ENCODE data around the gene TNRC6A. TPM values are rescaled to one million over a fixed set of nuclear protein-coding genes. Genes with fewer than 3 reads are reported as not detected.
"Not testable (repeated sequence)": the region's sequence is repeated elsewhere in the genome, so short reads cannot be mapped to it uniquely, and the experiment has no call there.

TNRC6A gene
- total RNA-seq, 2 experiments from 2014 or later, result 38.1 to 60.3 TPM

GRCh38 chr16:24748242-24748641 lies 18.8 kb downstream of the TNRC6A start:
- peaks cover 25% of the 10 kb centered on the region for H4K20me1 ChIP-seq (ENCODE audit: insufficient read depth, low read length)
- ChIA-PET POLR2A (no interaction called here), CTCF (ENCODE audit: unreplicated experiment) (no interaction called here)
- H3K4me1 ChIP-seq (ENCODE audit: insufficient read depth, low read length, poor library complexity, severe bottlenecking), result peaks cover 6% of the 10 kb centered on the region
- no peak for DNase-seq (ENCODE audit: low spot score)
- peaks cover 70% of the 10 kb centered on the region for H3K36me3 ChIP-seq (ENCODE audit: insufficient read depth, low read length)
- no peak overlapping the region for H3K4me3 ChIP-seq (ENCODE audit: low read depth, low read length, poor library complexity, severe bottlenecking)
- BruUV-seq (replicated peaks), result no TSS peak
- intact Hi-C loops (cut with micrococcal nuclease; ENCODE audit: unreplicated experiment), result no loop called here
- H3K9me3 ChIP-seq (ENCODE audit: low read length), result no peaks in the 10 kb centered on the region
- H3K27ac ChIP-seq (ENCODE audit: low read depth, low read length, poor library complexity, severe bottlenecking), result no peak overlapping the region
- no peak overlapping the region for H2AFZ ChIP-seq (ENCODE audit: low read length)
- H3K4me2 ChIP-seq (ENCODE audit: low read length), result no peak overlapping the region
- H3K9me2 ChIP-seq (ENCODE audit: insufficient read depth, low read length), result no peaks in the 10 kb centered on the region
- TF ChIP-seq EZH2phosphoT487 (IDR thresholded peaks at IDR 0.05; ENCODE audit: borderline replicate concordance, low read depth, low read length) (no peak), CTCF (conservative IDR thresholded peaks at IDR 0.05; ENCODE audit: low read length) (no peak)
- H3K79me2 ChIP-seq (ENCODE audit: insufficient read depth, low read depth, low read length), result peaks cover 97% of the 10 kb centered on the region

- H4K20me1 ChIP-seq (ENCODE audit: insufficient read depth, low read length), result peaks cover 19% of the 10 kb centered on the region
These were observed 19.9 kb downstream of the TNRC6A start for GRCh38 chr16:24749310-24749709.

GRCh38 chr16:24749872-24750271 lies 20.4 kb downstream of the TNRC6A start:
- POLR2A ChIA-PET, result interaction anchor here (0.5 to 1.0 kb wide), 3 partner anchors 14 to 208 kb away, joined by 3 read pairs; no protein-coding TSS in a partner anchor
- H3K4me1 ChIP-seq (ENCODE audit: insufficient read depth, low read length, poor library complexity, severe bottlenecking); H3K9me3 ChIP-seq (ENCODE audit: low read length): not testable (repeated sequence)

More at GRCh38 chr16:24749310-24749709, 19.9 kb downstream of the TNRC6A start:
- DNase-seq (ENCODE audit: low spot score), result no peak
- CTCF ChIA-PET (ENCODE audit: unreplicated experiment), result no interaction called here
- H3K79me2 ChIP-seq (ENCODE audit: insufficient read depth, low read depth, low read length), result peaks cover 97% of the 10 kb centered on the region
- POLR2A ChIA-PET, result interaction anchor here (0.6 kb wide), 1 partner anchor 33 kb away, joined by 3 read pairs; no protein-coding TSS in a partner anchor
- H3K4me2 ChIP-seq (ENCODE audit: low read length), result no peak overlapping the region
- H2AFZ ChIP-seq (ENCODE audit: low read length), result no peak overlapping the region
- H3K9me3 ChIP-seq (ENCODE audit: low read length), result no peaks in the 10 kb centered on the region
- no peak overlapping the region for H3K4me3 ChIP-seq (ENCODE audit: low read depth, low read length, poor library complexity, severe bottlenecking)
- peaks cover 6% of the 10 kb centered on the region for H3K4me1 ChIP-seq (ENCODE audit: insufficient read depth, low read length, poor library complexity, severe bottlenecking)
- H3K9me2 ChIP-seq (ENCODE audit: insufficient read depth, low read length), result no peaks in the 10 kb centered on the region
- no TSS peak for BruUV-seq (replicated peaks)
- intact Hi-C loops (cut with micrococcal nuclease; ENCODE audit: unreplicated experiment), result no loop called here
- TF ChIP-seq EZH2phosphoT487 (IDR thresholded peaks at IDR 0.05; ENCODE audit: borderline replicate concordance, low read depth, low read length), result no peak
- no peak for TF ChIP-seq CTCF (conservative IDR thresholded peaks at IDR 0.05; ENCODE audit: low read length)
- no peak overlapping the region for H3K27ac ChIP-seq (ENCODE audit: low read depth, low read length, poor library complexity, severe bottlenecking)
- H3K36me3 ChIP-seq (ENCODE audit: insufficient read depth, low read length), result peaks cover 61% of the 10 kb centered on the region

More at GRCh38 chr16:24749872-24750271, 20.4 kb downstream of the TNRC6A start:
- intact Hi-C loops (cut with micrococcal nuclease; ENCODE audit: unreplicated experiment); H3K9me2 ChIP-seq (ENCODE audit: insufficient read depth, low read length); H2AFZ ChIP-seq (ENCODE audit: low read length); BruUV-seq (replicated peaks); DNase-seq (ENCODE audit: low spot score); H3K4me2 ChIP-seq (ENCODE audit: low read length); H3K27ac ChIP-seq (ENCODE audit: low read depth, low read length, poor library complexity, severe bottlenecking); H3K4me3 ChIP-seq (ENCODE audit: low read depth, low read length, poor library complexity, severe bottlenecking); CTCF ChIA-PET (ENCODE audit: unreplicated experiment): not testable (repeated sequence)
- Histone ChIP-seq H3K36me3 (ENCODE audit: insufficient read depth, low read length) (peaks cover 57% of the 10 kb centered on the region), H4K20me1 (ENCODE audit: insufficient read depth, low read length) (peaks cover 16% of the 10 kb centered on the region), H3K79me2 (ENCODE audit: insufficient read depth, low read depth, low read length) (peaks cover 97% of the 10 kb centered on the region)

All from OCI-LY7 (cell line).